ENCODE results near the gene ADARB1.
A peak's percentile ranks its signal among the peaks of the same experiment; 100 is the strongest.
"Not testable (repeated sequence)": the region's sequence is repeated elsewhere in the genome, so short reads cannot be mapped to it uniquely, and the experiment has no call there.

Gene ADARB1

GRCh38 chr21:45139473-45139872, 65.1 kb downstream of the ADARB1 start:
- DNase-seq: no peak

GRCh38 chr21:45140346-45140940, 66.1 kb downstream of the ADARB1 start:
- peak; percentile 72 to 77 for DNase-seq

GRCh38 chr21:45140944-45141343, 66.6 kb downstream of the ADARB1 start:
- DNase-seq: not testable (repeated sequence)

GRCh38 chr21:45141507-45141906, 67.1 kb downstream of the ADARB1 start:
- no peak for DNase-seq

GRCh38 chr21:45142469-45143308, 68.3 kb downstream of the ADARB1 start:
- DNase-seq: no peak

GRCh38 chr21:45143855-45144254, 69.5 kb downstream of the ADARB1 start:
- DNase-seq: no peak

- DNase-seq: no peak
These were observed 70.8 kb downstream of the ADARB1 start for GRCh38 chr21:45145146-45145545.

GRCh38 chr21:45145846-45146245, 71.5 kb downstream of the ADARB1 start:
- DNase-seq: not testable (repeated sequence)

GRCh38 chr21:45146306-45146705, 71.9 kb downstream of the ADARB1 start:
- no peak for DNase-seq

GRCh38 chr21:45146801-45147200, 72.4 kb downstream of the ADARB1 start:
- DNase-seq: no peak

- DNase-seq: no peak
These were observed 73.3 kb downstream of the ADARB1 start for GRCh38 chr21:45147473-45148315.

- no peak for DNase-seq
These were observed 74.1 kb downstream of the ADARB1 start for GRCh38 chr21:45148316-45148990.

- DNase-seq: no peak
These were observed 74.6 kb downstream of the ADARB1 start for GRCh38 chr21:45149021-45149420.

- DNase-seq: no peak
These were observed 76.3 kb downstream of the ADARB1 start for GRCh38 chr21:45150638-45151131.

GRCh38 chr21:45151445-45152160, 77.2 kb downstream of the ADARB1 start:
- DNase-seq: no peak

GRCh38 chr21:45152265-45152746, 77.9 kb downstream of the ADARB1 start:
- DNase-seq: peak; percentile 65 to 69

GRCh38 chr21:45153358-45154318, 79.3 kb downstream of the ADARB1 start:
- DNase-seq: no peak

GRCh38 chr21:45154511-45155508, 80.4 kb downstream of the ADARB1 start:
- peak in 1 of 2 donors; percentile 53 for DNase-seq

- no peak for DNase-seq
These were observed 81.5 kb downstream of the ADARB1 start for GRCh38 chr21:45155910-45156309.
